H1 (cell line): Measurements from ENCODE around the gene ZNF407. TPM values are rescaled to one million over a fixed set of nuclear protein-coding genes. Genes with fewer than 3 reads are reported as not detected.

Experiments
- CTCF ChIA-PET: fragments of 300-600 bp; sonication (Branson Sonifier 250); formaldehyde crosslinking; loops from one replicate; lab custom pipeline; 2021; ENCODE audit not compliant: partially characterized antibody; lab: Charles Lee
- POLR2A ChIA-PET: fragments of 300-600 bp; sonication (Branson Sonifier 250); formaldehyde crosslinking; loops from one replicate; lab custom pipeline; 2021; ENCODE audit warnings: inconsistent platforms; ENCODE audit not compliant: partially characterized antibody; lab: Charles Lee
- DNase-seq, 2 experiments: peaks; one replicate each; pipeline versions ENCODE4 v3.0.0 to v3.0.0-alpha.2; 2010 to 2022; ENCODE audit warnings: low spot score in 2 of 2, low read depth in 1 of 2, mixed read lengths in 1 of 2
- FAIRE-seq: peaks from 2 replicates; lab custom pipeline; 2011; peaks lifted over from hg19 to GRCh38; lab: Jason Lieb, UNC
- H2AFZ ChIP-seq: 2 replicates; pipeline ENCODE4 v1.8.1; 2012; ENCODE audit warnings: low read length, inconsistent platforms
- H2AK5ac ChIP-seq: 2 replicates; pipeline ENCODE4 v1.6.1; 2013; ENCODE audit warnings: low read depth, low read length
- H2BK120ac ChIP-seq: replicated peaks from 2 replicates; pipeline ENCODE3; 2013; ENCODE audit warnings: low read depth, low read length, inconsistent platforms
- H2BK12ac ChIP-seq: 2 replicates; pipeline ENCODE4 v1.6.1; 2013; ENCODE audit warnings: low read depth, low read length
- H2BK15ac ChIP-seq: 2 replicates; pipeline ENCODE4 v1.6.1; 2013; ENCODE audit warnings: low read length
- H2BK20ac ChIP-seq: 2 replicates; pipeline ENCODE4 v1.6.1; 2013; ENCODE audit warnings: low read length
- H2BK5ac ChIP-seq: 2 replicates; pipeline ENCODE4 v1.6.1; 2013; ENCODE audit warnings: low read depth, low read length
- H3K14ac ChIP-seq: 2 replicates; pipeline ENCODE4 v1.6.1; 2013; ENCODE audit warnings: inconsistent platforms; ENCODE audit not compliant: insufficient read length
- H3K18ac ChIP-seq: 2 replicates; pipeline ENCODE4 v1.6.1; 2013; ENCODE audit warnings: low read length; ENCODE audit errors: extremely low read depth
- H3K23ac ChIP-seq: 2 replicates; pipeline ENCODE4 v1.6.1; 2013; ENCODE audit warnings: inconsistent platforms; ENCODE audit not compliant: insufficient read length
- H3K23me2 ChIP-seq: 2 replicates; pipeline ENCODE4 v1.6.1; 2013; ENCODE audit warnings: low read depth, low read length
- H3K27ac ChIP-seq: 2 replicates; pipeline ENCODE4 v1.6.1; 2011; ENCODE audit warnings: low read depth, low read length, inconsistent platforms
- H3K27me3 ChIP-seq, 4 experiments: replicated peaks in 1 of 4; 1 replicate in 1 of 4; 2 replicates in 3 of 4; pipeline versions ENCODE4 v1.6.1 to v1.8.1; 2011 to 2013; ENCODE audit warnings: low read length in 3 of 4, mild to moderate bottlenecking in 3 of 4, inconsistent platforms in 2 of 4, mixed read lengths in 2 of 4, moderate library complexity in 1 of 4; ENCODE audit not compliant: control insufficient read depth in 3 of 4, insufficient read depth in 3 of 4; ENCODE audit errors: extremely low read depth in 1 of 4
- H3K36me3 ChIP-seq, 4 experiments: 2 replicates each; pipeline versions ENCODE4 v1.6.1 to v1.8.1; 2011 to 2013; ENCODE audit warnings: mild to moderate bottlenecking in 4 of 4, low read length in 3 of 4, moderate library complexity in 2 of 4, control low read depth in 1 of 4, inconsistent platforms in 1 of 4; ENCODE audit not compliant: insufficient read depth in 4 of 4, control insufficient read depth in 2 of 4
- H3K4ac ChIP-seq: replicated peaks from 2 replicates; pipeline ENCODE3; 2013; ENCODE audit warnings: low read length, low read depth, mixed read lengths, inconsistent platforms; ENCODE audit not compliant: insufficient read length
- H3K4me1 ChIP-seq, 4 experiments: replicated peaks in 1 of 4; 1 replicate in 1 of 4; 2 replicates in 3 of 4; pipeline versions ENCODE4 v1.6.1 to v1.8.1; 2011 to 2013; ENCODE audit warnings: low read length in 3 of 4, inconsistent platforms in 2 of 4, mixed read lengths in 1 of 4; ENCODE audit not compliant: insufficient read depth in 4 of 4, control insufficient read depth in 3 of 4
- H3K4me2 ChIP-seq, 2 experiments: 2 replicates each; pipeline versions ENCODE4 v1.6.1 to v1.8.1; 2011 to 2013; ENCODE audit warnings: low read depth in 2 of 2, low read length in 2 of 2, control low read depth in 1 of 2, inconsistent platforms in 1 of 2, mild to moderate bottlenecking in 1 of 2; ENCODE audit not compliant: insufficient read depth in 1 of 2
- H3K4me3 ChIP-seq, 4 experiments: fragments of 200-600, 300-600 bp in 1 of 4; sonication (generic), shearing (Covaris generic), sonication (Bioruptor Twin) in 1 of 4; 2 replicates each; pipeline versions ENCODE4 v1.5.1 to v1.8.1; 2011 to 2016; ENCODE audit warnings: low read length in 4 of 4, low read depth in 3 of 4, control low read depth in 2 of 4, inconsistent platforms in 2 of 4, mild to moderate bottlenecking in 2 of 4, mixed read lengths in 1 of 4, moderate library complexity in 1 of 4; ENCODE audit not compliant: insufficient read depth in 2 of 4; ENCODE audit errors: extremely low read depth in 1 of 4
- H3K56ac ChIP-seq: replicated peaks from 2 replicates; pipeline ENCODE3; 2013; ENCODE audit warnings: low read depth, mild to moderate bottlenecking, mixed read lengths, low read length, inconsistent platforms; ENCODE audit not compliant: insufficient read length
- H3K79me1 ChIP-seq: 2 replicates; pipeline ENCODE4 v1.6.1; 2013; ENCODE audit warnings: low read depth, low read length, control low read depth
- H3K79me2 ChIP-seq, 2 experiments: 2 replicates each; pipeline versions ENCODE4 v1.6.1 to v1.8.1; 2012 to 2013; ENCODE audit warnings: low read length in 2 of 2, mild to moderate bottlenecking in 2 of 2, inconsistent platforms in 1 of 2; ENCODE audit not compliant: insufficient read depth in 2 of 2, control insufficient read depth in 1 of 2
- H3K9ac ChIP-seq, 4 experiments: replicated peaks in 1 of 4; 1 replicate in 1 of 4; 2 replicates in 3 of 4; pipeline versions ENCODE4 v1.6.1 to v1.8.1; 2011 to 2013; ENCODE audit warnings: low read depth in 3 of 4, low read length in 3 of 4, control low read depth in 2 of 4, mild to moderate bottlenecking in 2 of 4, moderate library complexity in 2 of 4, inconsistent platforms in 1 of 4; ENCODE audit errors: extremely low read depth in 1 of 4
- H3K9me3 ChIP-seq, 2 experiments: 2 replicates each; pipeline versions ENCODE4 v1.6.1 to v1.8.1; 2012 to 2013; ENCODE audit warnings: mild to moderate bottlenecking in 2 of 2, moderate library complexity in 2 of 2, control low read depth in 1 of 2, inconsistent platforms in 1 of 2, low read depth in 1 of 2, low read length in 1 of 2, mixed read lengths in 1 of 2; ENCODE audit not compliant: insufficient read depth in 2 of 2
- H4K20me1 ChIP-seq, 2 experiments: replicated peaks in 1 of 2; 2 replicates each; pipeline versions ENCODE3 to v1.8.1; 2011 to 2013; ENCODE audit warnings: inconsistent platforms in 2 of 2, low read length in 2 of 2, mild to moderate bottlenecking in 1 of 2; ENCODE audit not compliant: insufficient read depth in 2 of 2, control insufficient read depth in 1 of 2
- H4K5ac ChIP-seq: 2 replicates; pipeline ENCODE4 v1.6.1; 2013; ENCODE audit warnings: low read length, low read depth, mixed read lengths, inconsistent platforms; ENCODE audit not compliant: insufficient read length
- H4K8ac ChIP-seq: 2 replicates; pipeline ENCODE4 v1.8.0; 2013; ENCODE audit warnings: mild to moderate bottlenecking, moderate library complexity, low read length, inconsistent platforms; ENCODE audit not compliant: insufficient read depth; ENCODE audit errors: extremely low read depth
- H4K91ac ChIP-seq: replicated peaks from 2 replicates; pipeline ENCODE3; 2013; ENCODE audit warnings: low read length, mixed read lengths, inconsistent platforms; ENCODE audit not compliant: insufficient read length
- BACH1 ChIP-seq: IDR thresholded peaks from 2 replicates; pipeline ENCODE4 v1.6.1; 2012; ENCODE audit warnings: low read length, improper control_type of control experiment
- BCL11A ChIP-seq, 2 experiments: IDR thresholded peaks; one replicate each; pipeline ENCODE4 v1.6.1; 2011; ENCODE audit warnings: low read depth in 2 of 2, low read length in 2 of 2, mild to moderate bottlenecking in 2 of 2
- CBX8 ChIP-seq: fragments of 300-800, 300-1000 bp; sonication (generic); IDR thresholded peaks from 2 replicates; pipeline ENCODE4 v1.7.1; 2016; ENCODE audit warnings: low read depth, low read length, borderline replicate concordance
- CHD2 ChIP-seq: IDR thresholded peaks from 2 replicates; pipeline ENCODE4 v1.6.1; 2012; ENCODE audit warnings: low read length, improper control_type of control experiment
- EGR1 ChIP-seq: IDR thresholded peaks from 2 replicates; pipeline ENCODE4 v1.6.1; 2011; ENCODE audit warnings: low read depth, low read length, borderline replicate concordance
- GTF2F1 ChIP-seq: IDR thresholded peaks from 2 replicates; pipeline ENCODE4 v1.6.1; 2012; ENCODE audit warnings: low read depth, low read length, improper control_type of control experiment, borderline replicate concordance
- HDAC6 ChIP-seq: IDR thresholded peaks from one replicate; pipeline ENCODE4 v1.7.1; 2012; ENCODE audit warnings: low read depth, mild to moderate bottlenecking, inconsistent platforms, low read length, moderate library complexity
- MAFK ChIP-seq: IDR thresholded peaks from 2 replicates; pipeline ENCODE4 v1.6.1; 2012; ENCODE audit warnings: low read depth, mild to moderate bottlenecking, improper control_type of control experiment, low read length
- MAX ChIP-seq: IDR thresholded peaks from 2 replicates; pipeline ENCODE4 v1.6.1; 2012; ENCODE audit warnings: inconsistent platforms
- SIN3A ChIP-seq, 2 experiments: IDR thresholded peaks in 1 of 2; conservative IDR thresholded peaks in 1 of 2; 2 replicates each; pipeline ENCODE4 v1.6.1; 2011 to 2012; ENCODE audit warnings: low read length in 2 of 2, improper control_type of control experiment in 1 of 2, low read depth in 1 of 2, mild to moderate bottlenecking in 1 of 2
- TBP ChIP-seq: IDR thresholded peaks from 2 replicates; pipeline ENCODE4 v1.6.1; 2011; ENCODE audit warnings: low read depth, low read length, improper control_type of control experiment
- YY1 ChIP-seq: IDR thresholded peaks from 2 replicates; pipeline ENCODE4 v1.6.1; 2011; ENCODE audit warnings: low read depth, mild to moderate bottlenecking, low read length
- WGBS, 2 experiments: shearing (Covaris generic) in 1 of 2; methylation state at CpG; one replicate each; pipeline versions ENCODE4 v1.1.6 to v1.1.7; 2013 to 2015; ENCODE audit warnings: low lambda C conversion rate in 2 of 2, mixed read lengths in 2 of 2, inconsistent platforms in 1 of 2, low coverage in 1 of 2, missing lambda C conversion rate in 1 of 2; ENCODE audit not compliant: insufficient replicate concordance in 2 of 2, insufficient coverage in 1 of 2, insufficient read length in 1 of 2; ENCODE audit errors: extremely low coverage in 1 of 2, missing lambda C conversion rate in 1 of 2; 5-methylcytosine and 5-hydroxymethylcytosine counted together
- polyA plus RNA-seq, 7 experiments: library from polyadenylated mRNA; depleted of rRNA in 3 of 7; stranded (reverse) in 5 of 7; unstranded in 2 of 7; fragments of >200 nt in 5 of 7; fragments of 200-250 nt in 2 of 7; gene quantifications; 1 replicate in 5 of 7; 2 replicates in 1 of 7; 4 replicates in 1 of 7; pipeline versions ENCODE4 v1.2.1 to v1.2.3, GENCODE V29; 2011 to 2013; ENCODE audit warnings: missing spikeins in 2 of 7, mixed read lengths in 2 of 7
- total RNA-seq: library from RNA; stranded (reverse); fragmentation: NEBNext Ultra II Directional; extraction: Animal tissue kit (Norgen Biotek cat#: 25700); gene quantifications from 2 replicates; pipeline ENCODE4 v1.2.1, GENCODE V29; 2021
- TF ChIP-seq, protein P1 (sequence below): IDR thresholded peaks from 2 replicates; pipeline ENCODE4 v1.6.1; 2012; ENCODE audit warnings: inconsistent platforms

The ZNF407 gene
- total and polyA plus RNA-seq, 2 of the 8 experiments (the other 6 are each of a cell fraction or from before 2014, with no cell fraction given): 1.5 to 6.8 TPM

- Histone ChIP-seq H3K9me3 (no peaks in the 10 kb centered on the region), H3K9ac (no peak overlapping the region), H2BK5ac (no peak overlapping the region), H4K8ac (no peak overlapping the region), H3K79me1 (no peaks in the 10 kb centered on the region; the same call in 1 of the 2 replicates), H3K23me2 (no peaks in the 10 kb centered on the region), H3K27ac (no peak overlapping the region), H3K27me3 (no peaks in the 10 kb centered on the region), H3K4me3 (no peak overlapping the region), H2AFZ (no peak overlapping the region), H3K4ac (no peak overlapping the region), H3K18ac (no peak overlapping the region), H3K4me2 (no peak overlapping the region), H2BK15ac (no peak overlapping the region), H3K36me3 (no peaks in the 10 kb centered on the region), H2BK120ac (no peak overlapping the region), H2BK20ac (no peak overlapping the region), H3K14ac (no peak overlapping the region), H3K23ac (no peak overlapping the region), H2AK5ac (no peak overlapping the region), H4K20me1 (no peaks in the 10 kb centered on the region), H3K4me1 (no peaks in the 10 kb centered on the region), H4K91ac (no peak overlapping the region), H3K56ac (no peak overlapping the region), H4K5ac (no peak overlapping the region), H3K79me2 (no peaks in the 10 kb centered on the region), H2BK12ac (no peak overlapping the region)
- TF ChIP-seq MAX (no peak), CHD2 (no peak), MAFK (no peak), BCL11A (IDR thresholded peaks at IDR 0.05; ENCODE audit: low read depth in 2 of 2, low read length in 2 of 2) (no peak), TBP (no peak), HDAC6 (no peak), BACH1 (no peak), EGR1 (no peak), GTF2F1 (no peak), CBX8 (no peak), SIN3A (conservative IDR thresholded peaks at IDR 0.05 in 1 of 2, IDR thresholded peaks at IDR 0.05 in 1 of 2; ENCODE audit: low read depth in 1 of 2, low read length in 2 of 2) (no peak), YY1 (no peak)
- TF ChIP-seq, protein P1, sequence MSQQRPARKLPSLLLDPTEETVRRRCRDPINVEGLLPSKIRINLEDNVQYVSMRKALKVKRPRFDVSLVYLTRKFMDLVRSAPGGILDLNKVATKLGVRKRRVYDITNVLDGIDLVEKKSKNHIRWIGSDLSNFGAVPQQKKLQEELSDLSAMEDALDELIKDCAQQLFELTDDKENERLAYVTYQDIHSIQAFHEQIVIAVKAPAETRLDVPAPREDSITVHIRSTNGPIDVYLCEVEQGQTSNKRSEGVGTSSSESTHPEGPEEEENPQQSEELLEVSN: no peak
- no peak for DNase-seq
- 93% methylated on average over 9 of the region's 9 CpGs; no CpG with 5 or more reads in 1 of the 2 experiments for WGBS, 2 experiments
- no peak for FAIRE-seq
- POLR2A ChIA-PET: no interaction called here
- CTCF ChIA-PET: interaction anchor here (0.6 to 6.6 kb wide), 5 partner anchors 11 to 213 kb away, joined by 3 to 35 read pairs (median 4); no protein-coding TSS in a partner anchor
Observed at GRCh38 chr18:75051757-75052156, 454.1 kb downstream of the ZNF407 start.
